ENCODE measurements around the gene SIRT7.
A peak's percentile ranks its signal among the peaks of the same experiment; 100 is the strongest.

SIRT7 gene

GRCh38 chr17:81871387-81872230 lies 46.4 kb downstream of the SIRT7 start:
- peak; percentile 98 for DNase-seq (ENCODE audit: insufficient read length, low spot score)
- FAIRE-seq, result peak; percentile 93
- peak; percentile 49 for TF ChIP-seq POU2F2 (IDR thresholded peaks at IDR 0.05; ENCODE audit: low read depth, low read length)
- TF ChIP-seq POLR2A (IDR thresholded peaks at IDR 0.05; ENCODE audit: low read depth, low read length), result peak; percentile 64
- peak; percentile 50 for TF ChIP-seq SPI1 (IDR thresholded peaks at IDR 0.05; ENCODE audit: low read depth, low read length)
- peak; percentile 67 for TF ChIP-seq POLR2AphosphoS5 (IDR thresholded peaks at IDR 0.05; ENCODE audit: low read depth, low read length)
- peak; percentile 62 for TF ChIP-seq TAF1 (IDR thresholded peaks at IDR 0.05; ENCODE audit: low read depth, low read length)
- TF ChIP-seq PAX5 (IDR thresholded peaks at IDR 0.05; ENCODE audit: insufficient read depth, low read length, severe bottlenecking), result no peak

- TF ChIP-seq TAF1 (IDR thresholded peaks at IDR 0.05; ENCODE audit: low read depth, low read length), result no peak
- 0 out of 2 replicates have a peak, but pooled peaks have one; percentile 51 for TF ChIP-seq POLR2AphosphoS5 (IDR thresholded peaks at IDR 0.05; ENCODE audit: low read depth, low read length)
- TF ChIP-seq POLR2A (IDR thresholded peaks at IDR 0.05; ENCODE audit: low read depth, low read length), result no peak
- FAIRE-seq (no peak), DNase-seq (ENCODE audit: insufficient read length, low spot score) (no peak)
Measured at GRCh38 chr17:81870981-81871386, 47.0 kb downstream of the SIRT7 start, which contains the start of gene ARHGDIA. ARHGDIA (minus strand) TSS chr17:81871337; CDS start chr17:81869930, 1,407 bp downstream.

- DNase-seq (ENCODE audit: insufficient read length, low spot score) (no peak), FAIRE-seq (peak; percentile 13)
- TF ChIP-seq PAX5 (IDR thresholded peaks at IDR 0.05; ENCODE audit: insufficient read depth, low read length, severe bottlenecking) (no peak), SPI1 (IDR thresholded peaks at IDR 0.05; ENCODE audit: low read depth, low read length) (no peak; the same call in 1 of the 2 replicates), POLR2AphosphoS5 (IDR thresholded peaks at IDR 0.05; ENCODE audit: low read depth, low read length) (no peak), POU2F2 (IDR thresholded peaks at IDR 0.05; ENCODE audit: low read depth, low read length) (no peak), POLR2A (IDR thresholded peaks at IDR 0.05; ENCODE audit: low read depth, low read length) (no peak), TAF1 (IDR thresholded peaks at IDR 0.05; ENCODE audit: low read depth, low read length) (no peak)
Measured at GRCh38 chr17:81870131-81870980, 47.6 kb downstream of the SIRT7 start.

- TF ChIP-seq TAF1 (IDR thresholded peaks at IDR 0.05; ENCODE audit: low read depth, low read length), result no peak
- TF ChIP-seq POU2F2 (IDR thresholded peaks at IDR 0.05; ENCODE audit: low read depth, low read length), result peak; percentile 10; the same call in 1 of the 2 replicates
- DNase-seq (ENCODE audit: insufficient read length, low spot score), result no peak
- FAIRE-seq, result no peak
Measured at GRCh38 chr17:81869221-81870130, 48.5 kb downstream of the SIRT7 start.

GRCh38 chr17:81868674-81869220 lies 49.2 kb downstream of the SIRT7 start:
- FAIRE-seq (no peak), DNase-seq (ENCODE audit: insufficient read length, low spot score) (no peak)
- TF ChIP-seq PAX5 (IDR thresholded peaks at IDR 0.05; ENCODE audit: insufficient read depth, low read length, severe bottlenecking) (no peak), POLR2A (IDR thresholded peaks at IDR 0.05; ENCODE audit: low read depth, low read length) (0 out of 2 replicates have a peak, but pooled peaks have one; percentile 7)

- no peak for FAIRE-seq
- no peak for DNase-seq (ENCODE audit: insufficient read length, low spot score)
Measured at GRCh38 chr17:81867991-81868673, 49.8 kb downstream of the SIRT7 start.

GRCh38 chr17:81867170-81867990 lies 50.6 kb downstream of the SIRT7 start:
- DNase-seq (ENCODE audit: insufficient read length, low spot score), result no peak
- TF ChIP-seq POLR2A (IDR thresholded peaks at IDR 0.05; ENCODE audit: low read depth, low read length) (peak; percentile 76), POLR2AphosphoS5 (IDR thresholded peaks at IDR 0.05; ENCODE audit: low read depth, low read length) (no peak; the same call in 1 of the 2 replicates), PAX5 (IDR thresholded peaks at IDR 0.05; ENCODE audit: insufficient read depth, low read length, severe bottlenecking) (no peak)
- no peak for FAIRE-seq

More at GRCh38 chr17:81867991-81868673, 49.8 kb downstream of the SIRT7 start:
- TF ChIP-seq PAX5 (IDR thresholded peaks at IDR 0.05; ENCODE audit: insufficient read depth, low read length, severe bottlenecking) (no peak), POLR2AphosphoS5 (IDR thresholded peaks at IDR 0.05; ENCODE audit: low read depth, low read length) (peak; percentile 44; the same call in 1 of the 2 replicates), SPI1 (IDR thresholded peaks at IDR 0.05; ENCODE audit: low read depth, low read length) (no peak), POU2F2 (IDR thresholded peaks at IDR 0.05; ENCODE audit: low read depth, low read length) (no peak)

Measured in GM12891 (cell line).